ENCODE measurements around the gene DHODH. TPM values are rescaled to one million over a fixed set of nuclear protein-coding genes. Genes with fewer than 3 reads are reported as not detected.
A peak's percentile ranks its signal among the peaks of the same experiment; 100 is the strongest.
"Not testable (repeated sequence)": the region's sequence is repeated elsewhere in the genome, so short reads cannot be mapped to it uniquely, and the experiment has no call there.

DHODH gene
- total RNA-seq: 0.94 TPM

GRCh38 chr16:72008424-72009216 lies at the start of gene DHODH:
TSS of gene DHODH (plus strand) at chr16:72008744. CDS start at chr16:72008765, 21 bp downstream.
- Histone ChIP-seq H3K4me1 (ENCODE audit: insufficient read depth, low read length) (peaks cover 12% of the 10 kb centered on the region), H3K9me3 (ENCODE audit: low read depth, low read length) (no peaks in the 10 kb centered on the region), H3K4me3 (ENCODE audit: low read length) (peak within 1 kb of the TSS; percentile 87), H3K27me3 (ENCODE audit: insufficient read depth, low read length) (no peaks in the 10 kb centered on the region)

GRCh38 chr16:71961066-71962039 lies 47.2 kb upstream of the DHODH start:
- no peaks in the 10 kb centered on the region for H3K27me3 ChIP-seq (ENCODE audit: insufficient read depth, low read length)
- no peak overlapping the region for H3K4me3 ChIP-seq (ENCODE audit: low read length)
- no peaks in the 10 kb centered on the region for H3K9me3 ChIP-seq (ENCODE audit: low read depth, low read length)
- peaks cover 1% of the 10 kb centered on the region for H3K4me1 ChIP-seq (ENCODE audit: insufficient read depth, low read length)

GRCh38 chr16:71963125-71963875 lies 45.2 kb upstream of the DHODH start:
- no peak overlapping the region for H3K4me3 ChIP-seq (ENCODE audit: low read length)
- H3K9me3 ChIP-seq (ENCODE audit: low read depth, low read length): no peaks in the 10 kb centered on the region
- no peaks in the 10 kb centered on the region for H3K4me1 ChIP-seq (ENCODE audit: insufficient read depth, low read length)
- no peaks in the 10 kb centered on the region for H3K27me3 ChIP-seq (ENCODE audit: insufficient read depth, low read length)

GRCh38 chr16:71965223-71965622 lies 43.3 kb upstream of the DHODH start:
- Histone ChIP-seq H3K4me1 (ENCODE audit: insufficient read depth, low read length) (no peaks in the 10 kb centered on the region), H3K4me3 (ENCODE audit: low read length) (no peak overlapping the region), H3K9me3 (ENCODE audit: low read depth, low read length) (no peaks in the 10 kb centered on the region), H3K27me3 (ENCODE audit: insufficient read depth, low read length) (no peaks in the 10 kb centered on the region)

GRCh38 chr16:71966932-71967331 lies 41.6 kb upstream of the DHODH start:
- Histone ChIP-seq H3K4me3 (ENCODE audit: low read length) (no peak overlapping the region), H3K9me3 (ENCODE audit: low read depth, low read length) (no peaks in the 10 kb centered on the region), H3K27me3 (ENCODE audit: insufficient read depth, low read length) (no peaks in the 10 kb centered on the region), H3K4me1 (ENCODE audit: insufficient read depth, low read length) (no peaks in the 10 kb centered on the region)

- no peaks in the 10 kb centered on the region for H3K27me3 ChIP-seq (ENCODE audit: insufficient read depth, low read length)
- H3K4me3 ChIP-seq (ENCODE audit: low read length): no peak overlapping the region
- H3K4me1 ChIP-seq (ENCODE audit: insufficient read depth, low read length): no peaks in the 10 kb centered on the region
- H3K9me3 ChIP-seq (ENCODE audit: low read depth, low read length): no peaks in the 10 kb centered on the region
Observed at GRCh38 chr16:71969353-71969752, 39.2 kb upstream of the DHODH start.

GRCh38 chr16:71971571-71971970 lies 37.0 kb upstream of the DHODH start:
- H3K4me3 ChIP-seq (ENCODE audit: low read length): no peak overlapping the region
- no peaks in the 10 kb centered on the region for H3K9me3 ChIP-seq (ENCODE audit: low read depth, low read length)
- H3K27me3 ChIP-seq (ENCODE audit: insufficient read depth, low read length): no peaks in the 10 kb centered on the region
- H3K4me1 ChIP-seq (ENCODE audit: insufficient read depth, low read length): no peaks in the 10 kb centered on the region

GRCh38 chr16:71972356-71972755 lies 36.2 kb upstream of the DHODH start:
- Histone ChIP-seq H3K27me3 (ENCODE audit: insufficient read depth, low read length) (no peaks in the 10 kb centered on the region), H3K4me3 (ENCODE audit: low read length) (no peak overlapping the region), H3K9me3 (ENCODE audit: low read depth, low read length) (no peaks in the 10 kb centered on the region)

GRCh38 chr16:71973001-71973400 lies 35.5 kb upstream of the DHODH start:
- Histone ChIP-seq H3K4me3 (ENCODE audit: low read length) (no peak overlapping the region), H3K9me3 (ENCODE audit: low read depth, low read length) (no peaks in the 10 kb centered on the region)

More at GRCh38 chr16:71972356-71972755, 36.2 kb upstream of the DHODH start:
- no peaks in the 10 kb centered on the region for H3K4me1 ChIP-seq (ENCODE audit: insufficient read depth, low read length)

GRCh38 chr16:71974068-71974818 lies 34.3 kb upstream of the DHODH start:
- no peaks in the 10 kb centered on the region for H3K9me3 ChIP-seq (ENCODE audit: low read depth, low read length)
- no peaks in the 10 kb centered on the region for H3K27me3 ChIP-seq (ENCODE audit: insufficient read depth, low read length)
- H3K4me1 ChIP-seq (ENCODE audit: insufficient read depth, low read length): no peaks in the 10 kb centered on the region
- H3K4me3 ChIP-seq (ENCODE audit: low read length): no peak overlapping the region

More at GRCh38 chr16:71973001-71973400, 35.5 kb upstream of the DHODH start:
- Histone ChIP-seq H3K27me3 (ENCODE audit: insufficient read depth, low read length) (no peaks in the 10 kb centered on the region), H3K4me1 (ENCODE audit: insufficient read depth, low read length) (no peaks in the 10 kb centered on the region)

GRCh38 chr16:71985262-71985974 lies 23.1 kb upstream of the DHODH start:
- no peak overlapping the region for H3K4me3 ChIP-seq (ENCODE audit: low read length)
- H3K27me3 ChIP-seq (ENCODE audit: insufficient read depth, low read length): no peaks in the 10 kb centered on the region
- no peaks in the 10 kb centered on the region for H3K4me1 ChIP-seq (ENCODE audit: insufficient read depth, low read length)
- H3K9me3 ChIP-seq (ENCODE audit: low read depth, low read length): no peaks in the 10 kb centered on the region

- Histone ChIP-seq H3K27me3 (ENCODE audit: insufficient read depth, low read length) (no peaks in the 10 kb centered on the region), H3K4me1 (ENCODE audit: insufficient read depth, low read length) (no peaks in the 10 kb centered on the region), H3K4me3 (ENCODE audit: low read length) (no peak overlapping the region), H3K9me3 (ENCODE audit: low read depth, low read length) (no peaks in the 10 kb centered on the region)
Observed at GRCh38 chr16:71986131-71986530, 22.4 kb upstream of the DHODH start.

GRCh38 chr16:71995038-71995437 lies 13.5 kb upstream of the DHODH start:
- Histone ChIP-seq H3K9me3 (ENCODE audit: low read depth, low read length) (no peaks in the 10 kb centered on the region), H3K27me3 (ENCODE audit: insufficient read depth, low read length) (no peaks in the 10 kb centered on the region), H3K4me3 (ENCODE audit: low read length) (no peak overlapping the region), H3K4me1 (ENCODE audit: insufficient read depth, low read length) (no peaks in the 10 kb centered on the region)

- not testable (repeated sequence) for H3K4me3 ChIP-seq (ENCODE audit: low read length); H3K4me1 ChIP-seq (ENCODE audit: insufficient read depth, low read length); H3K27me3 ChIP-seq (ENCODE audit: insufficient read depth, low read length); H3K9me3 ChIP-seq (ENCODE audit: low read depth, low read length)
Observed at GRCh38 chr16:71997578-71997977, 11.0 kb upstream of the DHODH start.
